HG03457 (cell line): ENCODE results near the gene TEX10.
"Not testable (repeated sequence)": the region's sequence is repeated elsewhere in the genome, so short reads cannot be mapped to it uniquely, and the experiment has no call there.

Experiments
- ATAC-seq: cut with Tn5 transposase; IDR thresholded peaks from one replicate; pipeline ENCODE4 v1.9.1; 2021; ENCODE audit warnings: moderate number of reproducible peaks; ENCODE audit not compliant: unreplicated experiment

Gene TEX10

DNA sequence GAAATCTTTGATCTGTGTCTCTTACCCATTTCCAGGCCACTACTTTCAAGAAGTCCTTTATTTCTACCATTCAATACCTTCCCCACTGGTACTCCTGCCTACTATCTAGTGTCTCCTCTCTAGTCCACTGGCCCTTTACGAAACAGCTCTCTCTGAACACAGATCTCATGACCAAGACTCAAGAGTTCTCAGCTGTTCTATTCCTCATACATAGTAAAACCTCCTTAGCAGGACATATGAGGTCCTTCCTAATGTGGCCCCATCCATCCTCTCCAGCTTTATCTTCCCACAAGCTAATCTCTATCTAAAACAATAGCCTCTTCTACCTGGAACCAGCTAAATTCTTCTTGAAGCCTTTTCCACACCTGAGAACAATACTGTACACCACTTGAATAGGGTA lies 2.6 kb downstream of the TEX10 start:
- ATAC-seq = no peak

DNA sequence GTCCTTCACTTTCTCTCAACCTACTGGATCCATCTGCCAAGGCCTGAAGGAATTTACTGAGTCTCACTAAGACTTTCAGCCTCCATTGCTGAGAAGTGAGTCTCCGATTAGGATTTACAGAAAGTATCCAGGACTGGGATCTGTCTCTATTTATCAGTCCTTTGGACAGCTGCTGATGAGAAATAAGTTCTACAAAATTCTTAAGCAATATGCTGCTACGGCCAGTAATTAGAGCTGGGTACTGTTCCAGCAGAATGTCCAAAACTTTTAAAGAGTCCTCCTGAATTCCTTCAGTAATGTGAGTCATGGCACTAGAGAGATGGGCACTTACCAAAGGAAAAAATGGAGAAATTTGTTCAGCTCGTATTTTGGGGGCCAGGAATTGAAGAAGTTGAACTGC lies 5.9 kb downstream of the TEX10 start:
- ATAC-seq = no peak

DNA sequence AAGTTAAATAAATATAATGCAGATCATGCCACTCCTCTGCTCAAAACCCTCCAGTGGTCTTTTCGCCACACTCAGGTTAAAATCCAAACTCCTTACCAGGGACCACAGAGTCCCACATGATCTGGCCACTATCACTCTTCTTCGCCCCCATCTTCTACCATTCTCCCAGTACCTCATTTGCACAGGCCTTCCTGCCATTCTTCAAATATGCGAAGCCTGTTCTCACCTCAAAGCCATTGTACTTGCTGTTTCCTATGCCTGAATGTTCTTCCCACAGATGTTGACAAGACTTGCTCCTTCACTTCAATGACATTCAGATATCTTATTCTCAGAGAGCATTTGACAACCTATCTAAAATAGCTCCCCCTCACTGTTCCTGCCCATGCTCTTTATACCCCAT lies 10.9 kb downstream of the TEX10 start:
- ATAC-seq = no peak

DNA sequence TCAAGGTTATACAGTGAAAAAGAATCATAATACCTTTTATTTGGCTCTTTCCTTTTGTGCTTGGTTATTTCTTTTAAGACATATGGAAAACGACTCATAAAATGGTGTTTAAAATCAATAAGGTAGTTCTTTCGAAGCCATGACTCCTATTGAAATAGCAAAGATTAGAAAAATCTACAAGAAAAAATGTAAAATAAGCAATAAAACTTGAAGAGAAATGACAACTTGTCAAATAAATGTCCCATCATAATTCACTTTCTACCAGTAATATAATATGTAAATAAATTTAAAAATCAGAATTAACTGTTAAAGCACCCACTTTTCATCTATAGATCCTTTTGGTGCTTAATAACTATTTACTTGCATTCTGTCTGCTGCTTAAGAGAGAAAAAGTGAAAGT lies 12.5 kb downstream of the TEX10 start:
- ATAC-seq = no peak

DNA sequence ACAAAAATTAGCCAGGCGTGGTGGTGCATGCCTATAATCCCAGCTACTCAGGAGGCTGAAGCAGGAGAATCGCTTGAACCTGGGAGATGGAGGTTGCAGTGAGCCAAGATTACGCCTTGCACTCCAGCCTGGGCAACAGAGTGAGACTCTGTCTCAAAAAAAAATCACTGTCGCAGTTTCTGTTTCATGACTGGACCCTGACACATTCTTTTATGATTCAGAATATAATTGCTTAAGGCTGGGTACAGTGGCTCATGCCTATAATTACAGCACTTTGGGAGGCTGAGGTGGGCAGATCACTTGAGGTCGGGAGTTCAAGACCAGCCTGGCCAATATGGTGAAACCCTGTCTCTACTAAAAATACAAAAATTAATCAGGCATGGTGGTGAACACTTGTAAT lies 14.0 kb downstream of the TEX10 start:
- not testable (repeated sequence) for ATAC-seq

DNA sequence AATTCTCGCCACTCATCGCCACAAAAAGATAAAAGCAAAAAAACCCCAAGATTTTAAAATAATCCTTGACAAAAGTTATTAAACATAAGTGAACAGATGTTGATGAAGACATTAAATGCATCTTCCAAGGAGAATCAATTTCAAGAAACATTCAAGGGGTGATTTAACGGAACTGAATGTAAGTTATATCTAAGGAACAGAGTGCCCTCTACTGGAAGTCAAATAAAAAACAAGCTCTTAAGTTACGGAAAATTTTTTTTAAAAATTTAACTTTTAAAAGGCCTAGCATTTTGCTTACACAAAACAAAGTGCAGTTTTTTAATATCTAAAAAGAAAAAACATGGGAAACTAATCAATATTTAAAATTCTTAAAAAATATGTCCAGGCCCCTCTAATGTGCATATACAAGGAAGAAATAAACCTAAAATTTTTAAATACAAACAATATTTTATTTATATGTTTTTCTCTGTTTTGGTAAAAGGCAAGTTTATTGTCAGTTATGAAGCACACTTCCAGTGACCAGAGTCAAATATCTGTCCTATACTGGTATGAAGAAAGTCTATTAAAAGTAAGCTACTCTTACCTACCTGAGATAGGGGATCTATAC lies 28.0 kb downstream of the TEX10 start:
- no peak for ATAC-seq

DNA sequence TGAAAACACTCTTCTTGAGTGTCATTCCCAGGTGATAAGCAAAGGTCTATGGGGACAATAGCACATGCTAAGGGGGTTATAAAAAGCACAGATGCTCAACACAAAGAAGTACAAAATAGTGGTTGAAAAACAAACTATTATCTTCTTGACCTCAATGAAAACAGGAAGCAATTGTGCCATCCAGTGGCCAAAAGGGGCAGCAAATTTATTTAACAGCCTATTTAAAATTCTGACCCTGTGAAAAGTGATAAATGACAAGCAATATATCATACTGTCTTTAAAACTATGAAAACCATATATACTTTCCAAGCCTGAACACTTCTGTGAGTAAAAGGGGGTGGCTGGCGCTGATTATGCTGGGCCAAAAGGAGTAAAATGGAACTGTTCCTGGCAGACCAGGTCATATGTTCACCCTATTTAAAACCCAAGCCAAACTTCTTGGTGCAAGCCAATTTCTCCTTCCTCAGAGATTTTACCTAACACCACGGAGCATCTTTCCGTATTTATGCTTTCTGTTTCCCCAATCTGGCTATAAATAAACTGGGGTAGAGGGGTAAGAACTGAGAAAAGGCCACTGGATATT lies 29.7 kb downstream of the TEX10 start:
- no peak for ATAC-seq

DNA sequence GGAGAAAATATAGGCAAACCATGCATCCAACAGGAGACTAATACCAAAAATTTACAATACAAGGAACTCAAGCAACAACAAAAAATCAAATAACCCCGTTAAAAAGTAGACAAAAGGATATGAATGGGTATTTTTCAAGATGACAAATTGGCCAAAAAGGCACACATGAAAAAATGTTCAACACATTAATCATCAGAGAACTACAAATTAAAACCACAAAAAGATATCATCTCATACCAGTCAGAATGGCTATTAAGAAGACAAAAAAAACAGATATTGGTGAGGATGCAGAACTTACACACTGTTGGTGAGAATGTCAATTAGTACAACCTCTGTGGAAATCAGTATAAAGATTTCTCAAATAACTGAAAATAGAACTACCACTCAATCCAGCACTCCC lies 35.0 kb downstream of the TEX10 start:
- no peak for ATAC-seq

DNA sequence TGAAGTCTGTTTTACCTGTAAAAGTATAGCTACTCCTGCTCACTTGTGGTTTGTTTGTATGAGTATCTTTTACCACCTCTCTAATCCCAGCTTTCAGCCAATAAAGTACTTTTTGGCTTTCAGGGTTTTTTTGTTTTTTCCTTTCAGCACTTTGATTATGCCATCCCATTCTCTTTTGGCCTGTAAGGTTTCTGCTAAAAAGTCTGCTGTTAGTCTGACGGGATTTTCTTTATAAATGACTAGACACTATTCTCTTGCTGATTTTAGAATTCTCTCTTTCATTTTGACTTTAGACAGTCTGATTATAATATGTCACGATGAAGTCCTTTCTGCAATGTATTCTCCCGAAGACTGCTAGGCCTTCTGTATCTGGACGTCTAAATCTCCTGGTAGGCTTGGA lies 37.2 kb downstream of the TEX10 start:
- ATAC-seq = no peak

DNA sequence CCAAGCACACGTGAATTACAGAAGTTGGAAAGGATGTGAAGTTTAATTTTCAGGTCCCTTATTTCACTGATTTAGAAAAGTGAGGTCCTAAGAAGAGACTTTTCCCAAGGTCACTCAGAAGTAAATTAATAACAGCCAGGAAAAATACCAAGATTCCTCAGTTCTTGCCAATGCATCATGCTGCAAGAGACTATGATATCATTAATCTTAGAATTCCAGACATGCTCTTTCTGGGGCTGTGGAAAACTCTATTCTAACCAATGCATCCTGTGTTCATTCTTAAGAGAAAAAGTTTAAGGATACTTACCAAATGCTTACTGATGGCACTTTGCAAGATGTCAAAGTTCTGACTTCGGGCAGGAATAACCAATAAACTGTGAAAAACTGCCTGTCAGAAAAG lies 42.8 kb downstream of the TEX10 start:
- ATAC-seq = no peak

DNA sequence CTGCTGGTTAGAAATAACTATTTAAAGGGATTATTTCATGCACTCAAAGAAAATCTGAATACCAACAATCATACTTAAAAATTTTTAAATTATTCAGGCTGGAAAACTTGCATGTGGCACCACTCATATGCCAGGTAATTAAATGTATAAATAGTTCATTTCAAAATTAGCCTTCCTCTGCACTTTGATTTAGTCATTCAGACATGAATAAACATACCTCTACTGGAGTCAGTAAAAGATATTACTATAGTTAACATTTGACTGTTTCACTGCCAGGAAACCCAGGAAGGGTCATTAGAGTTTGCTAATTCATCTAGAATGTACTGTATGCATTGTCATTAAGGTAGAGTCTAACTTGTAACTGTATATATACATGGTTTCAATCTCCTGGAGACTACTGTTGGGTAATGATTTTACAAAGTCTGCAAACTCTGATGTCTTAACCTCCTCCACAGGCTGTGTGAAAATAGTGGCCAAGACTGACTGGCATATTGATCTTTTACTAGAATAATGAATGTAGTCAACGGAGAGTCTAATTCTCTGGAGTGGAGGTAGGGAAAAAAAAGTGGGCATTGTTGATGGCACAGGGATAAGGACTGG lies 43.7 kb downstream of the TEX10 start:
- ATAC-seq = no peak

DNA sequence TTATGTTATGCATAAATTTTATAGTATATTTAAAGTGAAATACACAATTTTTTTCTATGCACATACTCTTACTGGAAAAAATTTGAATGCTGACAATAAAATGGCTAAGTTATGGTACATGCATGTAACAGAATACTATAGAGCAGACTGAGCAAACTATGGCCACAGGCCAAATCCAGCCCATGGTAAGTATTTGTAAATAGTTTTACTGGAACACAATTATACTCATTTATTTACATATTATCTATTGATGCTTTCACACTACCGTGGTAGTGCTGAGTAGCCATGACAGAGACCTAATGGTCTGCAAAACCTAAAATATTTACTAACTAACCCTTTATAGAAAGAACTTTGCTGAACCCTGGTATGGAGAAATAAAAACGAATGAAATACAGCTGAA lies 45.7 kb downstream of the TEX10 start:
- no peak for ATAC-seq

DNA sequence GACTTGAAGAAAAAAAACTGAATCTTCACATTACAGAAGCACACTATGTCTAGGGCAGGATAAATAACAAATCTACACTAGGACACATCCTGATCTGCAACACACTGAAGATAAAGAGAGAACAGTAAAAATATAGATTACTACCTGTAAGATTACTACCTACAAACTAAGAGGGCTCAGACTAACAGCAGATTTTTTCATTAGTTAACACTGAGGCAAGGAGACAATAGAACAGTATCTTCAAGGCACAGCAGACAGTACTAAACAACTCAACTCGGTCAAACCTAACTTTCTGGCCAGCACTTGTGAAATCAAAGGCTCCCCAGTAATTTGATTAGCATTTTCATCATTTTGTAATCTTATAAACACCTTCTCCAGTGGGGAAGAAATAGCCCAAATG lies 46.5 kb downstream of the TEX10 start:
- ATAC-seq = no peak

DNA sequence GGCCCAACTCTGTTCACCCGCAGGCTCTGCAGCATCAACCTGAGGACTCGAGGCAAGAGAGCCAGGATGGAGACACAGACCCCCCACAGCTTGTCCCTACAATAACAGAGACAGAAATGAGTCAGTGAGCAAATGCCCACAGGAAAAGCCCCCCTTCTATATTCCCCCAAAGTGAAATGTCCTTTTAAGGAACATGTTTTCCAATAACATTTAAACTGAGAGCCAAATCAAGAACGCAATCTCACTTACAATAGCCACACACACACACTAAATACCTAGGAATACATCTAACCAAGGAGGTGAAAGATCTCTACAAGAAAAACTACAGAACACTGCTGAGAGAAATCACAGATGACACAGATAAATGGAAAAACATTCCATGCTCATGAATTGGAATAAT lies 49.0 kb downstream of the TEX10 start:
- no peak for ATAC-seq

DNA sequence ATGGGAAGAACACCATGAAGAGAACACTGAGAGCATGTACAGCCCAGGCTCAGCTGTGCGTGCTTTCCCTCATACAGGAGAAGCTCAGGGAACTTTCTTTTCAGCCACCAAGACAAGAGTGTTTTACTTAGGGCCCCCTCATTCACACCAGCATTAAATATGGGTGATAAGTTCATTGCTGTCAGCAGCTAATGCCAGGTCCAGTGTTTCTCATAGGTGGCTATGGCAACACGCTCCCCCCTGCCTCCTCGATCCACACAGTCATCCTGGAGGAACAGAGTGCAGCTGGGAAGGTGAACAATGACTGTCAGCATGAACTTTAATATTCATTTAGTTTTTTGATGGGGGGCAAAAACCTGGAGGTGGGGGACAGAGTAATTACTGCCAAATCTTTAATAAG lies 54.4 kb downstream of the TEX10 start:
- no peak for ATAC-seq

DNA sequence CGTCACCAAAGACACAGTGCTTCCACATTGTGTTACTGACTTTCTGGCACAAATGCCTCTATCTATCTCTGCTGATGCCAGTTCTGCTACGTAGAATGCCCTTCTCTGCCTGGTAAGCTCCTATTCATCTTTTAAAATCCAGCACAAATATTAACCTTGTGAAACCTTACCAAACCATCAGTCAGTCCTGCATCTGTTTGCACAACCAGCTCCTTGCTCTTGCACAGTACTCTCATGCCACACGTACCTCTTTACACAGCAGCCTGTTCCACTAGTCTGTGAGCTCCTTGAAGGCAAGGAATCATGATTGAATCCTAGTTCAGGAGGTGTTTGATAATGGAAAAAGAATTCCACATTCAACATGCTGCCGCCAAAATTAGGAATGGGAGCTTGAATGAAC lies 56.3 kb downstream of the TEX10 start:
- no peak for ATAC-seq

DNA sequence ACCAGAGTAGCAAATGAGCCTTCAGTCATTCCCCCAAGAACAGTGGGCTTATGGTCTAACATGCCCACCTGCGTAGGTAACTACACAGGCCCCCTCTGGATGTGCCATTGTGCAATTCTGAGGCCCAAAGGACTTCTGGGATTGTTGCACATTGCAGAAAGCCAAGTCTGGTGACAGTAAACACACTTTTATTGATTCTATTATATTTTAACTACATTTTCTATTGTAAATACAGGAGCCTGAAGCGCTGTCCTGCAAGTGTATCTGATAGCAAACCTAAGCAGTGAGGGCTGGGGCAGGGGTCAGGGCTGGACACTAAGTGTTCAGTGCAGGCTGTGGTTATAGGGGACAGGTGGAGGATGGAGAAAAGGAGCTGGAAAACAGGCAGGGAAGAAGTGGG lies 57.5 kb downstream of the TEX10 start:
- ATAC-seq = no peak

DNA sequence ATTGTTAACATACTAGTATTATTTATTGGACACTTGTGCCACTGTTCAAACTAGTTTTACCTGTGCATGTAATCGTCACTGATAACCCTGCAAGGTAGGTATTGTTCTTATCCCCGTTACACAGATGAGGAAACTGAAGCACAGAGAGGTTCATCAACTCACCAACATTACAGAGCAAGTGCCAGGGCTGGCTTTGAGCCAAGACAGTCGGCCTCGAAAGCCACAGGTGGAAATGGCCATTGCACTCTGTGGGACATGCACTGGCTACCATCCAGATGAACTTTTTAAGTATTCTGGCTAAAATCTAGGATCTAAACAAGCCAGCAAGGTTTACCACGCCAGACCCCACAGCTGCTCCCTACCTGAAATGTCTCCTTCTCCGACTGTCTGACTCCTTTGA lies 57.9 kb downstream of the TEX10 start:
- no peak for ATAC-seq

DNA sequence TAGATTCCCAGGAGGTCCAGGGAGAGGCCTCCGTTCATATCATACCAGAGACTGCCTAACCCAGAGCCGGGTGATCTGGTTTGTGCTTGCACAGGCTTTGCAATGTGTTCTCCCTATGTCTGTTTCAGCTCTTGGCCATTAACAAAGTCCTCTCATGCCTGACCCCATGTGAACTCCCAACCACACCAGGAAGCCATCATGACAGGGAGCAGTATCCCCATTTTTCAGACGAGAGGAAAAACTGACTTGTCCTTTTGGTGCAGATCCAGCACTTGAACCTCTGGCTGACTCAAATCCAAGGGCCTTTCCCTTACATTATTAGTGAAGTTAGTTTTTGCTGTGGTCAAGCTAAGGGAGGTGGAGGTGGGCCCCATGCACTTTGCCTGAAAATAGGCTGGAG lies 58.4 kb downstream of the TEX10 start:
- no peak for ATAC-seq

DNA sequence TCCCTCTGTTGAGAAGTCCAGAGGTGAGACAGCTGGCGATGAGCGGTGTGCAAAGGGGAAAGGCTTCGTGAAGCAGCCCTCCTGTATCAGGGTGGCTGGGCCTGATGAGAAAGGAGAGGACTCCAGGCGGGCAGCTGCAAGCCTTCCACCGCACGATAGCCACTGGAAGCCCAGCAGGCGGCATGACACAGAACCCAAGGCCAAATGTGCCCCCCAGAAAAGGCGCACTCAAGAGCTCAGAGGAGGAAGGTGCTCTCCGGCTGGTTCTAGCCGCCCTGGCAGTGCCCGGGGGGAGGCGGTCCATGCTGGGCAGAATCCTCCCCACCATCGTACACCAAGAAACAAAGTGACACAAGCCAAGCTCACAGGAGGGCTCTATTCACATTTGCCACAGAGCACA lies 60.3 kb downstream of the TEX10 start:
- no peak for ATAC-seq

DNA sequence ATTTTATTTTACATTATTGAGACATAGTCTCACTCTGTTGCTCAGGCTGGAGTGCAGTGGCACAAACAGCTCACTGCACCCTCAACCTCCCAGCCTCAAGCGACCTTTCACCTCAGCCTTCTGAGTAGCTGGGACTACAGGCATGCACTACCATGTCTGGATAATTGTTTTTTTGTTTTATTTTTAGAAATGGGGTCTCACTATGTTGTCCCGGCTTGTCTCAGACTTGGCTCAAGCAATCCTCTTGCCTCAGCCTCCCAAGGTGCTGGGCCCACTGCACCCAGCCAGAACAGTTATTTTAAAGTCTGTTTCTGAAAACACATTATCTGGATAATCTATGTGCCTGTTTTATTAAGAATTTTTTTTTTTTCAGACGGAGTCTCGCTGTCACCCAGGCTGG lies 62.0 kb downstream of the TEX10 start:
- no peak for ATAC-seq

DNA sequence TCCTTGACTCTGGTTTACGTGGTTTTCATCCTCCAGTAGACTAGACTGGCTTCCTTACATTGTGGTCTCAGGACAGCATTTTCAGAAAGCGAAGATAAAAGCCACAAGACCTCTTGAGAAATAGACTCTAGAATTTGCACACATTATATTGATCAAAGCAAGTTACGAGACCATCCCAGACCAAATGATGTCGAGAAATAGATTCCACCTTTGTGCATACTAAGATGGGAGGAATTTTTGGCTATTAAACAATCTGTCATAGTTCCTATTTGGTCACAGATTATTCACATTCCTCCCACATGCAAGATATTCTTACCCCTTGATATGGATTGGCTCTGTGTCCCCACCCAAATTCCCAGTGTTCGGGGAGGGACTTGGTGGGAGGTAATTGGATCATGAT lies 65.6 kb downstream of the TEX10 start:
- ATAC-seq = no peak

DNA sequence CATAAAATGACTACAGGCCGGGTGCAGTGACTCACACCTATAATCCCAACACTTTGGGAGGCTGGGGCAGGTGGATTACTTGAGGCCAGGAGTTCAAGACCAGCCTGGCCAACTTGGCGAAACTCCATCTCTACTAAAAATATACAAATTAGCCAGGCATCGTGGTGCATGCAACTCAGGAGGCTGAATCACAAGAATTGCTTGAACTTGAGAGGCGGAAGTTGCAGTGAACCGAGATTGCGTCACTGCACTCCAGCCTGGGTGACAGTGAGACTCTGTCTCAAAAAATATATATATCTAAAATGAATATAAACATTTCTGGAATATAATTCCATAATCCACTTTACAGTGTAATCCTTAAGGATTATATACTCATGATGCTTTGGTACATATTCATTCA lies 66.5 kb downstream of the TEX10 start:
- no peak for ATAC-seq
